HepG2 (cell line): Measurements from ENCODE around the gene DIP2C. TPM values are rescaled to one million over a fixed set of nuclear protein-coding genes. Genes with fewer than 3 reads are reported as not detected.

ENCODE experiments used
- ATAC-seq: fragments of 200-7000 bp; cut with Tn5 transposase; 3 replicates; pipeline ENCODE4 v1.9.1; 2020; ENCODE audit warnings: mild to moderate bottlenecking, moderate library complexity
- BruUV-seq: library from RNA; stranded (reverse); fragments of 400-500 nt; replicated peaks from 2 replicates; lab custom pipeline; 2021; lab: Mats Ljungman, UMichigan
- CTCF ChIA-PET: fragments of 300-600 bp; formaldehyde crosslinking; extraction: SDS; loops from one replicate; lab custom pipeline; 2021; ENCODE audit warnings: low total read pairs, inconsistent platforms, low intra/inter-chr PET ratio; lab: Yijun Ruan, JAX
- POLR2A ChIA-PET: fragments of 350-600 bp; sonication (Branson Sonifier 250); formaldehyde crosslinking; loops from one replicate; lab custom pipeline; 2020; ENCODE audit warnings: antibody characterized with exemption, inconsistent platforms; lab: Yijun Ruan, JAX
- DNase-seq: peaks from one replicate; pipeline ENCODE4 v3.0.0-alpha.2; 2015; ENCODE audit warnings: low spot score
- FAIRE-seq: peaks from 3 replicates; lab custom pipeline; 2011; peaks lifted over from hg19 to GRCh38; lab: Jason Lieb, UNC
- H2AFZ ChIP-seq: one replicate; pipeline ENCODE4 v1.6.1; 2011; ENCODE audit warnings: low read length, inconsistent platforms
- H3K27ac ChIP-seq: fragments of 300-600 bp; 3 replicates; pipeline ENCODE4 v1.8.0; 2011; ENCODE audit warnings: mixed run types, mild to moderate bottlenecking, mixed read lengths, low read length, inconsistent platforms; ENCODE audit not compliant: insufficient read depth; ENCODE audit errors: extremely low read length
- H3K27me3 ChIP-seq, 2 experiments: fragments of 200-600 bp in 1 of 2; 2 replicates in 1 of 2; 3 replicates in 1 of 2; pipeline versions ENCODE4 v1.6.0 to v1.8.0; 2011; ENCODE audit warnings: low read length in 2 of 2, mild to moderate bottlenecking in 2 of 2, moderate library complexity in 2 of 2, inconsistent platforms in 1 of 2; ENCODE audit not compliant: insufficient read depth in 2 of 2, control insufficient read depth in 1 of 2
- H3K36me3 ChIP-seq, 2 experiments: fragments of 200-600 bp in 1 of 2; replicated peaks in 1 of 2; 2 replicates in 1 of 2; 3 replicates in 1 of 2; pipeline versions ENCODE4 v1.5.1 to v1.8.0; 2011; ENCODE audit warnings: low read length in 2 of 2, inconsistent platforms in 1 of 2; ENCODE audit not compliant: insufficient read depth in 2 of 2, control insufficient read depth in 1 of 2
- H3K4me1 ChIP-seq: 2 replicates; pipeline ENCODE4 v1.5.1; 2012; ENCODE audit warnings: low read length, inconsistent platforms; ENCODE audit not compliant: insufficient read depth
- H3K4me2 ChIP-seq: 2 replicates; pipeline ENCODE4 v1.6.0; 2011; ENCODE audit warnings: low read depth, low read length, inconsistent platforms
- H3K4me3 ChIP-seq, 3 experiments: fragments of 200-600 bp in 1 of 3; sonication (generic), shearing (Covaris generic) in 1 of 3; replicated peaks in 1 of 3; 2 replicates each; pipeline ENCODE4 v1.5.1; 2011 to 2016; ENCODE audit warnings: low read length in 3 of 3, inconsistent platforms in 2 of 3, low read depth in 2 of 3, mild to moderate bottlenecking in 2 of 3, control low read depth in 1 of 3, mixed read lengths in 1 of 3; ENCODE audit not compliant: insufficient read depth in 1 of 3
- H3K79me2 ChIP-seq: one replicate; pipeline ENCODE4 v1.6.1; 2011; ENCODE audit warnings: low read length, inconsistent platforms; ENCODE audit not compliant: insufficient read depth
- H3K9ac ChIP-seq: 2 replicates; pipeline ENCODE4 v1.6.0; 2011; ENCODE audit warnings: mild to moderate bottlenecking, low read depth, low read length, inconsistent platforms; ENCODE audit not compliant: insufficient read depth
- H3K9me3 ChIP-seq: 2 replicates; pipeline ENCODE4 v1.5.1; 2012; ENCODE audit warnings: mild to moderate bottlenecking, low read length
- H4K20me1 ChIP-seq: 2 replicates; pipeline ENCODE4 v1.6.0; 2011; ENCODE audit warnings: inconsistent platforms, mild to moderate bottlenecking, low read length, moderate library complexity; ENCODE audit not compliant: insufficient read depth
- ARNTL ChIP-seq: sonication (generic); formaldehyde crosslinking; IDR thresholded peaks from 2 replicates; pipeline ENCODE4 v1.4.0; 2020; ENCODE audit warnings: mild to moderate bottlenecking, missing genetic modification reagents
- CHCHD3 ChIP-seq: sonication (generic); formaldehyde crosslinking; IDR thresholded peaks from 2 replicates; pipeline ENCODE4 v1.8.0; 2022; ENCODE audit warnings: mild to moderate bottlenecking, missing genetic modification reagents, moderate library complexity
- ERF ChIP-seq: IDR thresholded peaks from 2 replicates; pipeline ENCODE4 v1.6.1; 2018; ENCODE audit warnings: missing biosample characterization, missing genetic modification reagents
- GATAD1 ChIP-seq: IDR thresholded peaks from 2 replicates; pipeline ENCODE4 v1.6.1; 2016; ENCODE audit warnings: missing genetic modification reagents, missing compliant biosample characterization
- GZF1 ChIP-seq: sonication (generic); formaldehyde crosslinking; IDR thresholded peaks from 2 replicates; pipeline ENCODE4 v1.5.1; 2020; ENCODE audit warnings: mild to moderate bottlenecking, missing genetic modification reagents
- ISX ChIP-seq: sonication (generic); formaldehyde crosslinking; conservative IDR thresholded peaks from 2 replicates; pipeline ENCODE4 v1.5.0; 2020; ENCODE audit warnings: missing genetic modification reagents
- JUN ChIP-seq: sonication (generic); formaldehyde crosslinking; IDR thresholded peaks from 2 replicates; pipeline ENCODE4 v1.4.0; 2020; ENCODE audit warnings: mild to moderate bottlenecking, missing genetic modification reagents
- KDM5B ChIP-seq: sonication (generic); formaldehyde crosslinking; IDR thresholded peaks from 2 replicates; pipeline ENCODE4 v1.4.0; 2020; ENCODE audit warnings: missing genetic modification reagents, mild to moderate bottlenecking, borderline replicate concordance
- RAD21 ChIP-seq: fragments of 450-650 bp; formaldehyde crosslinking; IDR thresholded peaks from 2 replicates; pipeline ENCODE4 v1.5.0; 2020; ENCODE audit warnings: mild to moderate bottlenecking
- SAP130 ChIP-seq: IDR thresholded peaks from 2 replicates; pipeline ENCODE4 v1.6.1; 2016; ENCODE audit warnings: low read depth
- SMAD9 ChIP-seq: sonication (generic); formaldehyde crosslinking; IDR thresholded peaks from 2 replicates; pipeline ENCODE4 v1.5.1; 2020; ENCODE audit warnings: mild to moderate bottlenecking, missing genetic modification reagents
- U2AF2 ChIP-seq: fragments of 200-400 bp; formaldehyde crosslinking; IDR thresholded peaks from 2 replicates; pipeline ENCODE4 v1.6.1; 2017; ENCODE audit warnings: low read depth, mild to moderate bottlenecking, low read length
- ZFX ChIP-seq: sonication (generic); formaldehyde crosslinking; IDR thresholded peaks from 2 replicates; pipeline ENCODE4 v1.4.0; 2020; ENCODE audit warnings: mild to moderate bottlenecking, low read depth, missing genetic modification reagents, moderate library complexity
- ZNF260 ChIP-seq: sonication (generic); formaldehyde crosslinking; IDR thresholded peaks from 2 replicates; pipeline ENCODE4 v1.4.0; 2020; ENCODE audit warnings: missing genetic modification reagents, low read depth, mild to moderate bottlenecking, borderline replicate concordance
- ZNF432 ChIP-seq: sonication (generic); formaldehyde crosslinking; IDR thresholded peaks from 2 replicates; pipeline ENCODE4 v1.5.0; 2020; ENCODE audit warnings: missing genetic modification reagents, mild to moderate bottlenecking, borderline replicate concordance
- ZNF672 ChIP-seq: sonication (generic); formaldehyde crosslinking; IDR thresholded peaks from 2 replicates; pipeline ENCODE4 v1.8.1; 2022; ENCODE audit warnings: missing genetic modification reagents
- WGBS: methylation state at CpG from one replicate; pipeline ENCODE4 v1.1.6; 2017; ENCODE audit warnings: low lambda C conversion rate; 5-methylcytosine and 5-hydroxymethylcytosine counted together
- in situ Hi-C: cut with HindIII; loops from 2 replicates; pipeline ENCODE4 v1.10.0; 2017; ENCODE audit warnings: low pct_unique_long_range_greater_than_20kb; ENCODE audit not compliant: extremely low pct_ligation_motif_present
- intact Hi-C: fragments of 100-400 bp; cut with micrococcal nuclease; formaldehyde crosslinking; loops from one replicate; pipeline ENCODE4 v1.10.0; 2022; ENCODE audit not compliant: unreplicated experiment
- polyA plus RNA-seq, 8 experiments: library from polyadenylated mRNA; depleted of rRNA in 3 of 8; stranded (reverse) in 7 of 8; unstranded in 1 of 8; fragments of >200 nt; fragmentation: Illumina TruSeq in 4 of 8; extraction: Trizol in 4 of 8; gene quantifications; 2 replicates each; pipeline versions ENCODE4 v1.2.1 to v1.2.3, GENCODE V29; 2011 to 2016; ENCODE audit warnings: low read depth in 4 of 8, missing spikeins in 1 of 8, mixed read lengths in 1 of 8; ENCODE audit not compliant: insufficient read depth in 1 of 8
- total RNA-seq, 5 experiments: library from RNA; depleted of rRNA; stranded (reverse); fragments of >200 nt; fragmentation: Illumina TruSeq; extraction: Trizol; gene quantifications; 2 replicates each; pipeline ENCODE4 v1.2.3, GENCODE V29; 2016; ENCODE audit warnings: low read depth in 1 of 5
- TF ChIP-seq, protein P1 (sequence below): sonication (generic); formaldehyde crosslinking; IDR thresholded peaks from 2 replicates; pipeline ENCODE4 v1.4.0; 2020; ENCODE audit warnings: mild to moderate bottlenecking, missing genetic modification reagents

Gene DIP2C
- total and polyA plus RNA-seq, 2 of the 13 experiments (the other 11 are each of a cell fraction or from before 2014, with no cell fraction given) = 2.2 to 2.7 TPM

DNA sequence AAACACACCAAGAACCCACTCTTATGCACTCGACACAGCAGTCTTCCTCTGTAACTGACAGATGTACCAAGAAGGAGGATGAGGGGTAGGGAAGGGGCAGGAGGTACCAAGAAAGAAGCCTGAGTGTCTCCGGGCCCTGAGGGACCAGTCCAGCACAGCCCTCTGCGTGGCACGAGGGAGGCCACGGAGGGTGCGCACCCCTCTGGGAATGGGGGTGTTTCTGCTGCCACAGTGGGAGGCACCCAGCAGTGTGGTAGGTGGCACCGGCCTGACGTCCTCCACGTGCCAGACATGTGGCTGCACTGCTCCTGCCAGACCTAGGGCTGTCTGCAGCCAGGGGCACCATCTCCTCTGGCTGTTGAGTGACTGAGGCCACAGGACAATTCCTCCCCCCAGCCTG lies 399.9 kb downstream of the DIP2C start:
- no peaks in the 10 kb centered on the region for H3K9me3 ChIP-seq
- no peak overlapping the region for H3K4me2 ChIP-seq
- ATAC-seq (no peak), DNase-seq (no peak), FAIRE-seq (no peak)
- H3K27me3 ChIP-seq = no peaks in the 10 kb centered on the region
- WGBS = 100% methylated on average over 2 of the region's 9 CpGs
- CTCF ChIA-PET = no interaction called here
- no peak overlapping the region for H3K4me3 ChIP-seq
- in situ Hi-C loops (no loop called here), intact Hi-C loops (no loop called here)
- TF ChIP-seq GZF1 (CRISPR knock-in tag) (no peak), GATAD1 (CRISPR knock-in tag) (no peak), ZNF260 (no peak), KDM5B (CRISPR knock-in tag) (no peak), RAD21 (CRISPR knock-in tag) (no peak), ISX (CRISPR knock-in tag) (no peak), ERF (no peak), SAP130 (CRISPR knock-in tag) (no peak), ZFX (CRISPR knock-in tag) (no peak)
- no peak overlapping the region for H3K27ac ChIP-seq
- no peak overlapping the region for H3K9ac ChIP-seq
- H4K20me1 ChIP-seq = no peaks in the 10 kb centered on the region
- no peaks in the 10 kb centered on the region for H3K79me2 ChIP-seq
- H2AFZ ChIP-seq = no peak overlapping the region
- 0 out of 5 replicates have a peak, but pooled peaks cover 0 to 12% of the 10 kb centered on the region in 2 experiments for H3K36me3 ChIP-seq
- no peaks in the 10 kb centered on the region for H3K4me1 ChIP-seq
- BruUV-seq = no TSS peak
- POLR2A ChIA-PET = no interaction called here

DNA sequence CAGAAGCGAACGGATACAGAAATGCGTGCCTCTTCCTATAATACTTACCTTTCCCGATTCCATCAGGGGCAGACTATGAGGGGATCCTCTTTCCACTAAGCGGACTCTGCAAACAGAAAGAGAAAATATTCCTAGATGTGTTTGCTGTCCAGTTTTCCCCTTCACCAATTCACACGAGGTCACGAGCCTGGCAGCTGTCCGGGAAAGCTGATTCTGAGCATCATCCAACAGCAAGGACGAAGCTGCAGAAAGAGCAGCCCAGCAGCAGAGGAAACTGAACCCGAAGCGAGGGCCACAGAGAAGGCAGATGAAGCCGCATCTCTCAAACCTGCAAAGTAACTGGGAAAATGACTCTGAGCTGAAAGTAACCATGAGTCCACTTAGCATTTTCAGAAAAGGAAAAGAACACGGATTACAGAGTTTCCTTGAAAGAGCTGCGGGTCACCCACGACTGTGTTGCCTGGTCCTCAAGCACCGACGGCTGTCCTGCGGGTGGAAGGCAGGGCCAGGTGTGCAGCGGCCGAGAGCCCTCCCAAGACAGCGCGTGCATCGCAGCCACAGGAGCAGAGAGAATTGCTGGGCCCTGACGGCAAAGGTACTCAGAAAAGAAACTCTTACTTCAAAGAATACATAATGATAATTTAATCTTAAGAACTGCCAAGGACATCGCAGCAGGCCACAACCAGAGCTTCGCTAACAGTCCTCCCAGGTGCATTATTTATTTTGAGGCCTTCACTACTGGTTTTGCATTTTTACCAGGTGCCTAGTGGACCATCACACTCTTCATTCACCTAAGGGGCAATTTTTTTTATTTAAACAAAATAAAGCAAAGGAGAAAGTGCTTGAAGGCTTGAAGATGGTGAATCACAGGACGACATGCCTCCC lies 400.9 kb downstream of the DIP2C start:
- Histone ChIP-seq H4K20me1 (no peaks in the 10 kb centered on the region), H3K9ac (no peak overlapping the region), H3K79me2 (no peaks in the 10 kb centered on the region), H3K4me3 (no peak overlapping the region), H3K36me3 (0 out of 5 replicates have a peak, but pooled peaks cover 0 to 12% of the 10 kb centered on the region in 2 experiments), H3K9me3 (no peaks in the 10 kb centered on the region), H3K27me3 (no peaks in the 10 kb centered on the region), H3K4me1 (no peaks in the 10 kb centered on the region), H2AFZ (no peak overlapping the region), H3K27ac (no peak overlapping the region), H3K4me2 (no peak overlapping the region)
- 93% methylated on average over 27 of the region's 27 CpGs for WGBS
- no TSS peak for BruUV-seq
- no peak for DNase-seq
- ChIA-PET POLR2A (no interaction called here), CTCF (no interaction called here)
- FAIRE-seq = no peak
- in situ Hi-C loops (no loop called here), intact Hi-C loops (no loop called here)
- no peak for ATAC-seq
- TF ChIP-seq, protein P1, sequence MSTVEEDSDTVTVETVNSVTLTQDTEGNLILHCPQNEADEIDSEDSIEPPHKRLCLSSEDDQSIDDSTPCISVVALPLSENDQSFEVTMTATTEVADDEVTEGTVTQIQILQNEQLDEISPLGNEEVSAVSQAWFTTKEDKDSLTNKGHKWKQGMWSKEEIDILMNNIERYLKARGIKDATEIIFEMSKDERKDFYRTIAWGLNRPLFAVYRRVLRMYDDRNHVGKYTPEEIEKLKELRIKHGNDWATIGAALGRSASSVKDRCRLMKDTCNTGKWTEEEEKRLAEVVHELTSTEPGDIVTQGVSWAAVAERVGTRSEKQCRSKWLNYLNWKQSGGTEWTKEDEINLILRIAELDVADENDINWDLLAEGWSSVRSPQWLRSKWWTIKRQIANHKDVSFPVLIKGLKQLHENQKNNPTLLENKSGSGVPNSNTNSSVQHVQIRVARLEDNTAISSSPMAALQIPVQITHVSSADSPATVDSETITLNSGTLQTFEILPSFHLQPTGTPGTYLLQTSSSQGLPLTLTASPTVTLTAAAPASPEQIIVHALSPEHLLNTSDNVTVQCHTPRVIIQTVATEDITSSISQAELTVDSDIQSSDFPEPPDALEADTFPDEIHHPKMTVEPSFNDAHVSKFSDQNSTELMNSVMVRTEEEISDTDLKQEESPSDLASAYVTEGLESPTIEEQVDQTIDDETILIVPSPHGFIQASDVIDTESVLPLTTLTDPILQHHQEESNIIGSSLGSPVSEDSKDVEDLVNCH (CRISPR knock-in tag) = no peak
- TF ChIP-seq SMAD9 (CRISPR knock-in tag) = no peak
- TF ChIP-seq CHCHD3 = no peak
- no peak for TF ChIP-seq ZNF672 (CRISPR knock-in tag)
- no peak for TF ChIP-seq ARNTL (CRISPR knock-in tag)
- no peak for TF ChIP-seq U2AF2
- TF ChIP-seq JUN (CRISPR knock-in tag) = no peak
- no peak for TF ChIP-seq KDM5B (CRISPR knock-in tag)
- no peak for TF ChIP-seq ZNF432 (CRISPR knock-in tag)
